ENCODE data around the gene LCE2A. TPM values are rescaled to one million over a fixed set of nuclear protein-coding genes. Genes with fewer than 3 reads are reported as not detected.

Gene LCE2A
- polyA plus RNA-seq, 1 donor (not counting 4 experiments of a cell fraction or from before 2014, with no cell fraction given): 0.16 TPM

DNA sequence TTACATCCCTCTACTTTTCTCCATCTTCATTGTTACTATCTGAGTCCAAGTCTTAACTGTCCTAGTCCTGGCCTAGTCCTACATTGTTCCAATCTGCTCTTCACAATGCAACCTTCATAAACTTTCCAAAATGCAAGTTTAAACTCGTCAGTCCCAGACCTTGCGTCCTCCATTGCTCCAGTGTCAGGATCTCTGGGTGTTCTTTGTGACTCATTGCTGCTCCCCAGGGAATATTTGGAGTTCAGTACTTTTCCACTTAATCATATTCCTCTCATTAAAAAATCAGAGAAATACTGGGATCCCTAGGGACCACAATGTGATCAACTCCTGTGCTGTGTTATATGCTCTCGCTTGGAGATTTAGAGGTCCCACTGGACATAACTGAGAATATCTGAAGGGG is 41.7 kb downstream of the LCE2A start:
- peak overlapping the region; percentile 42 for H2AFZ ChIP-seq (ENCODE audit: control insufficient read depth, low read length)
- H4K20me1 ChIP-seq (ENCODE audit: control insufficient read depth, extremely low read depth, insufficient read depth, low read length): no peaks in the 10 kb centered on the region
- H3K9me1 ChIP-seq (ENCODE audit: control insufficient read depth, extremely low read depth, insufficient read depth, low read length): no peaks in the 10 kb centered on the region
- FAIRE-seq (peak; percentile 92), DNase-seq (ENCODE audit: low read depth, low spot score) (no peak)
- no peak overlapping the region for H3K4me3 ChIP-seq (ENCODE audit: control insufficient read depth in 2 of 3, extremely low read depth in 1 of 3, insufficient read depth in 2 of 3, low read depth in 1 of 3, low read length in 3 of 3)
- no peak overlapping the region for H3K27ac ChIP-seq (ENCODE audit: control insufficient read depth, insufficient read depth, low read length)
- H3K9ac ChIP-seq (ENCODE audit: control insufficient read depth, extremely low read depth, insufficient read depth, low read length): no peak overlapping the region
- H3K36me3 ChIP-seq (ENCODE audit: control insufficient read depth in 2 of 2, extremely low read depth in 1 of 2, insufficient read depth in 2 of 2, low read length in 2 of 2): no peaks in the 10 kb centered on the region
- dilution Hi-C loops (cut with MboI; ENCODE audit: extremely low pct_ligation_motif_present, low sequenced_read_pairs): no loop called here
- H3K27me3 ChIP-seq (ENCODE audit: control insufficient read depth, extremely low read depth, insufficient read depth, low read length): no peaks in the 10 kb centered on the region
- no peaks in the 10 kb centered on the region for H3K9me3 ChIP-seq (ENCODE audit: control insufficient read depth, low read depth, low read length)
- H3K4me2 ChIP-seq (ENCODE audit: control insufficient read depth, extremely low read depth, insufficient read depth, low read depth, low read length): peak overlapping the region; percentile 39
- H3K4me1 ChIP-seq (ENCODE audit: control insufficient read depth, extremely low read depth, insufficient read depth, low read length): peaks cover 37% of the 10 kb centered on the region
- no peaks in the 10 kb centered on the region for H3K79me2 ChIP-seq (ENCODE audit: control insufficient read depth, insufficient read depth, low read length)
- no peak for TF ChIP-seq EZH2 (IDR thresholded peaks at IDR 0.05; ENCODE audit: low read length)
- TF ChIP-seq, protein P1, sequence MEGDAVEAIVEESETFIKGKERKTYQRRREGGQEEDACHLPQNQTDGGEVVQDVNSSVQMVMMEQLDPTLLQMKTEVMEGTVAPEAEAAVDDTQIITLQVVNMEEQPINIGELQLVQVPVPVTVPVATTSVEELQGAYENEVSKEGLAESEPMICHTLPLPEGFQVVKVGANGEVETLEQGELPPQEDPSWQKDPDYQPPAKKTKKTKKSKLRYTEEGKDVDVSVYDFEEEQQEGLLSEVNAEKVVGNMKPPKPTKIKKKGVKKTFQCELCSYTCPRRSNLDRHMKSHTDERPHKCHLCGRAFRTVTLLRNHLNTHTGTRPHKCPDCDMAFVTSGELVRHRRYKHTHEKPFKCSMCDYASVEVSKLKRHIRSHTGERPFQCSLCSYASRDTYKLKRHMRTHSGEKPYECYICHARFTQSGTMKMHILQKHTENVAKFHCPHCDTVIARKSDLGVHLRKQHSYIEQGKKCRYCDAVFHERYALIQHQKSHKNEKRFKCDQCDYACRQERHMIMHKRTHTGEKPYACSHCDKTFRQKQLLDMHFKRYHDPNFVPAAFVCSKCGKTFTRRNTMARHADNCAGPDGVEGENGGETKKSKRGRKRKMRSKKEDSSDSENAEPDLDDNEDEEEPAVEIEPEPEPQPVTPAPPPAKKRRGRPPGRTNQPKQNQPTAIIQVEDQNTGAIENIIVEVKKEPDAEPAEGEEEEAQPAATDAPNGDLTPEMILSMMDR (optimal IDR thresholded peaks at IDR 0.05 in 1 of 3, IDR thresholded peaks at IDR 0.05 in 1 of 3, conservative IDR thresholded peaks at IDR 0.05 in 1 of 3; ENCODE audit: extremely low read depth in 1 of 3, insufficient read depth in 2 of 3, low read length in 3 of 3): no peak

DNA sequence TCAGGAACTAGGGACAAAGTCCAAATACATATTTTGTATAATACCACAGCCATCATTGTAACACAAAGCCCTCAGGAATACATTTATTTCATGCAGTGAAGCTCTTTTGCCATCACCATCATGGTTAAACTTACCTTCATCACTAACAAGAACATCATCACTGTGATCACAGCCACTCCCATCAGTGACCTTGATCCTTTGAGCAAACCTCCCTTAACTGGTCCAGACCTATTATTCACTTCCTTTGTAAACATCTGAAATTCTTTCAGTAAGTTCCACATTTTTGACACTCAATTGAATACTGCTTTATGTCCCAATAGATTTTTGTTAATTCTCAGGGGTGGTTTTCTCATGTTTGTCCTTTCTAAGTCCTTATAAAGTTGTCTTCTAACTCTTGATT is 43.5 kb downstream of the LCE2A start:
- no peaks in the 10 kb centered on the region for H3K9me3 ChIP-seq (ENCODE audit: control insufficient read depth, low read depth, low read length)
- H3K4me1 ChIP-seq (ENCODE audit: control insufficient read depth, extremely low read depth, insufficient read depth, low read length): peaks cover 47% of the 10 kb centered on the region
- no peaks in the 10 kb centered on the region for H3K27me3 ChIP-seq (ENCODE audit: control insufficient read depth, extremely low read depth, insufficient read depth, low read length)
- H3K79me2 ChIP-seq (ENCODE audit: control insufficient read depth, insufficient read depth, low read length): no peaks in the 10 kb centered on the region
- no peak overlapping the region for H3K9ac ChIP-seq (ENCODE audit: control insufficient read depth, extremely low read depth, insufficient read depth, low read length)
- no peak overlapping the region for H3K4me3 ChIP-seq (ENCODE audit: control insufficient read depth in 2 of 3, extremely low read depth in 1 of 3, insufficient read depth in 2 of 3, low read depth in 1 of 3, low read length in 3 of 3)
- H2AFZ ChIP-seq (ENCODE audit: control insufficient read depth, low read length): no peak overlapping the region
- no peak overlapping the region for H3K27ac ChIP-seq (ENCODE audit: control insufficient read depth, insufficient read depth, low read length)
- no peaks in the 10 kb centered on the region for H3K36me3 ChIP-seq (ENCODE audit: control insufficient read depth in 2 of 2, extremely low read depth in 1 of 2, insufficient read depth in 2 of 2, low read length in 2 of 2)
- dilution Hi-C loops (cut with MboI; ENCODE audit: extremely low pct_ligation_motif_present, low sequenced_read_pairs): no loop called here
- no peak for FAIRE-seq
- H4K20me1 ChIP-seq (ENCODE audit: control insufficient read depth, extremely low read depth, insufficient read depth, low read length): no peaks in the 10 kb centered on the region
- no peak for DNase-seq (ENCODE audit: low read depth, low spot score)
- no peak overlapping the region for H3K4me2 ChIP-seq (ENCODE audit: control insufficient read depth, extremely low read depth, insufficient read depth, low read depth, low read length)
- no peaks in the 10 kb centered on the region for H3K9me1 ChIP-seq (ENCODE audit: control insufficient read depth, extremely low read depth, insufficient read depth, low read length)
- no peak for TF ChIP-seq EZH2 (IDR thresholded peaks at IDR 0.05; ENCODE audit: low read length)
- TF ChIP-seq, protein P1 (optimal IDR thresholded peaks at IDR 0.05 in 1 of 3, IDR thresholded peaks at IDR 0.05 in 1 of 3, conservative IDR thresholded peaks at IDR 0.05 in 1 of 3; ENCODE audit: extremely low read depth in 1 of 3, insufficient read depth in 2 of 3, low read length in 3 of 3): no peak
